Measurements from ENCODE around the gene GRIN2C.

DNA sequence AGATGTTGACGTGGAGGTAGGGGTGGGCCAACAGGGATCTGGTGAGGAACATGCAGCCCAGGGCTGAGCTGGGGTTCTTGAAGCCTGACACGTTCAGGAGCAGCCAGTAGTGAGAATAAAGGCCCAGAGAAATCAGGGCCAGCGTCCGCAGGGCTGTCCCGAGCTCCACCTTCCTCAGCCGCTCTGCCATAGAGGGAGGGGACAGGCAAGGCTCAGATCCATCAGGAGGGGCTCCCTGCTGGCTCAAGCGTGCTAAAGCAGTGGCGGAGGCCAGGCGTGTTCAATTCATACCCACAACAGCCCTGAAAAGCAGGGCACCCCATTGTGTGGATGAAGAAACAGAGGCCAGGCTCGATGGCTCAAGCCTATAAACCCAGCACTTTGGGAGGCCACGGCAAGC is 21.4 kb upstream of the GRIN2C start:
- no peak for TF ChIP-seq CTCF (IDR thresholded peaks at IDR 0.05)
- no peak for TF ChIP-seq POLR2A (IDR thresholded peaks at IDR 0.05)
- no peak for TF ChIP-seq EP300 (IDR thresholded peaks at IDR 0.05)
- no peak for TF ChIP-seq POLR2AphosphoS5 (IDR thresholded peaks at IDR 0.05)

Data from upper lobe of left lung (tissue), 4 donors.